Stimulated activated naive CD8-positive, alpha-beta T cell treated with anti-CD3 and anti-CD28 coated beads, Interleukin-15, amount 100 ng/mL, for 72 hours (primary cell): ENCODE data around the gene CCNK.
A peak's percentile ranks its signal among the peaks of the same experiment; 100 is the strongest.

Source experiments
- ATAC-seq: fragments of 150-1000 bp; cut with Tn5 transposase; 2 replicates; pipeline ENCODE4 v1.10.0; 2021; ENCODE audit warnings: mild to moderate bottlenecking, moderate library complexity
- DNase-seq, 2 donors: peaks; one replicate each; pipeline ENCODE4 v3.0.0; 2021 to 2022
- H3K27ac Mint-ChIP-seq, 2 donors: one replicate each; pipeline ENCODE4 v1.8.0; 2022; ENCODE audit warnings: mild to moderate bottlenecking in 2 of 2, mixed read lengths in 2 of 2, moderate library complexity in 2 of 2
- H3K27me3 Mint-ChIP-seq: one replicate; pipeline ENCODE4 v1.8.0; 2022; ENCODE audit warnings: mixed read lengths
- H3K4me1 Mint-ChIP-seq: one replicate; pipeline ENCODE4 v1.8.0; 2022; ENCODE audit warnings: mild to moderate bottlenecking, mixed read lengths
- H3K4me3 Mint-ChIP-seq, 2 donors: one replicate each; pipeline ENCODE4 v1.8.0; 2022; ENCODE audit warnings: mild to moderate bottlenecking in 2 of 2, mixed read lengths in 2 of 2, moderate library complexity in 1 of 2
- H3K9me3 Mint-ChIP-seq, 2 donors: one replicate each; pipeline ENCODE4 v1.8.0; 2022; ENCODE audit warnings: mixed read lengths in 2 of 2

The CCNK gene

GRCh38 chr14:99518441-99519346 lies 37.5 kb downstream of the CCNK start:
- Mint-ChIP-seq H3K4me1 (no peaks in the 10 kb centered on the region), H3K9me3 (no peaks in the 10 kb centered on the region), H3K27ac (no peak overlapping the region), H3K27me3 (no peaks in the 10 kb centered on the region), H3K4me3 (no peak overlapping the region)
- DNase-seq (peak; percentile 84 to 85), ATAC-seq (peak; percentile 80)

GRCh38 chr14:99519347-99519881 lies 38.2 kb downstream of the CCNK start:
- no peaks in the 10 kb centered on the region for H3K4me1 Mint-ChIP-seq
- no peak overlapping the region for H3K27ac Mint-ChIP-seq
- ATAC-seq: no peak
- no peaks in the 10 kb centered on the region for H3K9me3 Mint-ChIP-seq
- H3K4me3 Mint-ChIP-seq: no peak overlapping the region
- H3K27me3 Mint-ChIP-seq: no peaks in the 10 kb centered on the region
- DNase-seq: no peak

DNA sequence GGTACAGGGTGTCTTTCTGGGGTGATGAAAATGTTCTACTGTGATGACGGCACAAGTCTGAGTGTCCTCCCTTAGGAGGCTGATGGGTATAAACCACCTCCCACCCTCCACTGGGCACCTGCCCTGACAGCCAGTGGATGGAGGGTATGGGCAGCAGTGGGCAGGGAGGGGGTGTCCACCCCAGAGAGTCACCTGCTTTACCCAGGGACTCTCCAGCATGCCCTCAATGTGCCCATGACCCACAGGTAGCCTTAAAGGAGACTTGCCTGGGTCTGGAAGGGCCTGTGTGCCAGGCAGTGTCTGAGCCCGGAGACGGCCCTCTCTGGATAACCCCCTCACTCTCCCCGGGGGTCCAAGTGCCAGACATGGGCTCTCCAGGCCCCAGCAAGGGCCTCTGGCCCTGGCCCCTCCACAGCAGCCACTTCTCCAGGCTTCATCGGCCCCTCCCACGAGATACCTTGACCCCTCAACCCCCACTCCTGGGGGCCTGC lies 38.8 kb downstream of the CCNK start:
- no peak overlapping the region for H3K27ac Mint-ChIP-seq
- H3K4me1 Mint-ChIP-seq: peaks cover 5% of the 10 kb centered on the region

GRCh38 chr14:99520571-99521081 lies 39.4 kb downstream of the CCNK start:
- Mint-ChIP-seq H3K4me3 (no peak overlapping the region), H3K27ac (no peak overlapping the region), H3K9me3 (no peaks in the 10 kb centered on the region), H3K27me3 (no peaks in the 10 kb centered on the region), H3K4me1 (peaks cover 12% of the 10 kb centered on the region)
- DNase-seq (no peak), ATAC-seq (no peak)

More for the DNA sequence above, 38.8 kb downstream of the CCNK start:
- DNase-seq: no peak
- no peaks in the 10 kb centered on the region for H3K27me3 Mint-ChIP-seq
- no peaks in the 10 kb centered on the region for H3K9me3 Mint-ChIP-seq
- no peak overlapping the region for H3K4me3 Mint-ChIP-seq
- ATAC-seq: no peak

DNA sequence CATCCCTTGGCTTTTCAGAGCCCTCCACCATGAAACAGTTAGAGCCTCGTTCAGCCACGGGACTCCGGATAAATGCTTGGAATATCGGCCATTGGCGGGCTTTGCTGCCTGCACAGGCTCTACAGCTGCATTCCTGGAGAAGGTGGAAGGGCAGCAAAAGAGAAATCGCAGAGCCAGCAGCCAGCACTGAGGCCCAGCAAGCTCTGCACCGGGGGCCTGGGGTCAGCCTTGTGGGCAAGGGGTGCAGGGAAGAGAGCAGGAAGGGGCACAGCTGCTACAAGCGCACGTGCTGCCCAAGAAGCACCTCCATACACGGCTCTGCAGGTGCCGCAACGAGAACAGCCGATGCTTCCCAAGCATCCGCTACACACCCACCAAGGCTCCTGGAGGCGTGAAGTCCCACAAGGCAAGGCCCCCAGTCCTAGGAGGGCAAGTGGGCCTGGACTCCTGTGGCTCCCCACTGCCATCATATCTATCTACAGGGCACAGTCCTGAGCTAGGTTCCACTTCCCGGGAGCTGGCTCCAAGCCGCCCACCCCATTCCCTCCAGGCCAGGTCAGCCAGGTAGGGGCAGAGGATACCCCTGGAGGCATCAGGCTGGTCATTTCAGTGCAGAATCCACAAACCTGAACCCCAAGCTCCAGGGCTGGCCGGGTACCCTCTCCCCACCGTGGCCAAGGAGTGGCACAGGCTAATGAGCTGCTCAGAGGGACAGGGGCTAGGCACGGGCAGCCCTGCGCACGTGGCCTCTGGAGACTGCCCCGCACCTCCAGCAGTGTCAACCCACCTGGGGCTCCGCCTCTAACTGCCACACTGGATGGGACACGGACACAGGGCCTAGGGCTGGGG lies 40.2 kb downstream of the CCNK start:
- H3K4me1 Mint-ChIP-seq: peaks cover 19% of the 10 kb centered on the region
- DNase-seq (no peak), ATAC-seq (no peak)
- H3K27me3 Mint-ChIP-seq: no peaks in the 10 kb centered on the region
- H3K9me3 Mint-ChIP-seq: no peaks in the 10 kb centered on the region
- no peak overlapping the region for H3K4me3 Mint-ChIP-seq
- no peak overlapping the region for H3K27ac Mint-ChIP-seq

DNA sequence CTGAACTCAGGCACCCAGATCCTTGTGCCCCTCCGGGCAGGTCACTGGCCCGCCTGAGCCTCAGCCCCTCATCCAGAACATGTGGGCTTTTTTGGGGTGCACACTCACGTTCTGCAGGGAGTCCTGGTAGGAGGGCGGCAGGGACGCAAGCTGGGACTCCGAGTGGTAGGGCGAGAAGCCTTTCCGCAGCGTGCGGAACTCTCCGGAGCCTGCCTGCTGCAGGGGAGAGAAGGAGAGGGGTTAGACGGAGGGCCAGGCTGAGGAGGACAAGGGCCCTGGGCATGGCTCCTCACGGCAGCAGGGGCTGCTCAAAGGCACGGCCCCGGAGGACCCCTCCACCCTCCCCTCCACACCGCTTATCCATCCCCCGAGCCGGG lies 40.8 kb downstream of the CCNK start:
- H3K9me3 Mint-ChIP-seq: no peaks in the 10 kb centered on the region
- no peak overlapping the region for H3K4me3 Mint-ChIP-seq
- H3K4me1 Mint-ChIP-seq: peaks cover 19% of the 10 kb centered on the region
- DNase-seq (no peak), ATAC-seq (no peak)
- H3K27ac Mint-ChIP-seq: no peak overlapping the region
- no peaks in the 10 kb centered on the region for H3K27me3 Mint-ChIP-seq

- DNase-seq (no peak), ATAC-seq (no peak)
- Mint-ChIP-seq H3K4me3 (no peak overlapping the region), H3K9me3 (no peaks in the 10 kb centered on the region), H3K27ac (peak overlapping the region in 1 of 2 donors; percentile 71), H3K4me1 (peaks cover 19% of the 10 kb centered on the region), H3K27me3 (no peaks in the 10 kb centered on the region)
Measured at GRCh38 chr14:99522457-99522891, 41.3 kb downstream of the CCNK start.

DNA sequence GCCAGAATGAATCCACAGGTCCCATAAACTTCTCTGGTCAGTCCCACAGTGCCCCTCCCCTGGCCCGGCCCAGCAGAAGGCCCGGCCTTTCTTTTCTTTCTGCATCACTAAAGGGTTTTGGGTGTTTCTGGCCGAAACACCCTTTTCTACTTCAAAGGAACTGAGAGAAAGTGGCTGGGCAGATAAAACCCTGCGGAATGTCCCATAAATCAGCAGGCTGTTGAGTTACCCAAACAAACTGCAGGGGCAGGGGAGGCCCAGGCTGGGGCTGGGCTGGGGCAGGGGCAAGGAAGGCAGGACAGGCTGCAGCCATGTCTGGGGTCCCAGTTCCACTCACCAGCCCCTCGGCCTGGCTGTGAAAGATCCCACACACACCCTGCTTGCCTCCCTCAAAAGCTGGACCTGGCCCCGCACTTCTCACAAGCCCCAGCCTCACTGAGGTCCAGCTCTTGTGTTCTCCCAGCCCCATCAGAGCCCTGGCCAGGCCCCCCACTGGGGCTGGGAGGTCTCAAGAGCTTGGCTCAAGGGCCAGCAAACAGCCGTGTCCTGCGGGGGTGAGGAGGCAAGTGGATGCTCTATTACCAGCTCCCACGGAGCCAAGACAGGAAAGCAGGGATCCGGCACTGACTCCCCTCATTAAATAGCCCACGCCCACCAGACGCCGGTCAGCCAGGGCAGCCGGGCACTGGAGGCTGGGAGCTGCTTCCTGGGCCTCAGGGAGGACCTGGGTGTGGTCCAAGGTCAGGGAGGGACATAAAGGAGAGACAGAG lies 41.9 kb downstream of the CCNK start:
- Mint-ChIP-seq H3K4me3 (no peak overlapping the region), H3K27ac (no peak overlapping the region), H3K9me3 (no peaks in the 10 kb centered on the region), H3K27me3 (no peaks in the 10 kb centered on the region), H3K4me1 (peaks cover 19% of the 10 kb centered on the region)
- ATAC-seq: no peak
- no peak for DNase-seq

DNA sequence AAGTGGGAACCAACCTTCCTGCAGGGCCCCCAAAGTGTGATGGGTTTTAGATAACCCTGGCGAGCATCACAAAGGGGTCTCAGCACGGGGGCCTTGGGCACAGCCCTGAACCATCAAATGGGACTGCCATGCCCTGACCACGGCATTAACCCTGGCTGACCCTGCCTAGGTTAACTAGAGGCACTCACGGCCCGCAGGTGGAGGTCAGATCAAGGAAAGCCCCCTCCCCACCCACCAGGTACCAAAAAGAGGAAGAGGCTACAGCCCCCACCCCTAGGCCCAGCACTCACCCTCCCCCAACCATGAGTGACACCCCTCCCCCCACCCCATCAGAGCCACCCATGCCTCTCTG lies 42.5 kb downstream of the CCNK start:
- Mint-ChIP-seq H3K9me3 (no peaks in the 10 kb centered on the region), H3K27me3 (no peaks in the 10 kb centered on the region), H3K4me3 (no peak overlapping the region), H3K27ac (no peak overlapping the region), H3K4me1 (peaks cover 19% of the 10 kb centered on the region)
- no peak for ATAC-seq
- DNase-seq: no peak

GRCh38 chr14:99524091-99524661 lies 43.0 kb downstream of the CCNK start:
- H3K27ac Mint-ChIP-seq: peak overlapping the region in 1 of 2 donors; percentile 27
- no peaks in the 10 kb centered on the region for H3K9me3 Mint-ChIP-seq
- ATAC-seq (no peak), DNase-seq (no peak)
- H3K4me3 Mint-ChIP-seq: no peak overlapping the region
- H3K4me1 Mint-ChIP-seq: peaks cover 19% of the 10 kb centered on the region
- no peaks in the 10 kb centered on the region for H3K27me3 Mint-ChIP-seq

DNA sequence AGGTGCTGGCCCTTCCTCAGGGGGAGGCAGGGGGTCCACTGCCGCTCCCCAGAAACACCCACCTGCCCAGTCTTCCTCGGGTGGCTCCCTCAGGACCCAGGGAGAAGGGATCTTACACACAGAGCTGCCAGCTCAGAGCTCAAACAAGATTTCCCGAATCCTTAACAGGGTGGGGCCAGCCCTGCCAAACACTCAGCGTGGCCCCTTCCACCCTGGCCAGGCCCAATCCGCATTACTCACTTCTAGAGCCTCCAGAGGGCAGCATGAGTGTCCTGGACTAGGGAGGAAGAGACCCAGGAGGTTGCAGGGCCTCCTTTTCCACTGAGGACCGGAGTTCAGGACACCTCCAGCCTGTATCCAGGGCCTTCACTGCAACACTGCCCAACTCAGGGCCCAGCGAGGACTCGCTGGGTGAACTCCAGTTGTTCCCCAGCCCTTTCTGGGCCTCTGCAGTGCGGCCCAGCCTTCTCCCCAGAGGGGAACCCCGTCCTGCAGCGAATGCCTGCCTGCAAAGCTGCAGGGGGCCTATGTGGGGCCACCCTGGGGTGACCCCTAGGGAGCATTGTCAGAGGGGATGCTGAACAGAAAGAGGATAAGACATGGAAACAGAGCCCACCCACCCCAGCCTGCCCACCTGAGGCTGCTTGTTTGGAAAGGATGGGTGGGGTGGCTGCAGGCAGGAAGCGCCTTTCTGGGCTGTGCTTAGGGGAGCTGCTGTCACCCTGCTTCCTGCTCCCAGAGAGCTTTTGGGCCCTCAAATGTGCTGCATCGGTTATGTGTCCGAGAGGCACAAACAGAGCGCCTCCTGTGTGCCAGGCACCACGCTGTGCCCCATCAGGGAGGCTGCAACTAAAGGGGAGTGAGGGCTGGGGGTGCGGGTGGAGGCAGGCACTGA lies 43.8 kb downstream of the CCNK start:
- Mint-ChIP-seq H3K27ac (peak overlapping the region; percentile 59 to 91), H3K4me3 (no peak overlapping the region), H3K9me3 (no peaks in the 10 kb centered on the region), H3K27me3 (no peaks in the 10 kb centered on the region), H3K4me1 (peaks cover 19% of the 10 kb centered on the region)
- DNase-seq (no peak), ATAC-seq (peak; percentile 46)

DNA sequence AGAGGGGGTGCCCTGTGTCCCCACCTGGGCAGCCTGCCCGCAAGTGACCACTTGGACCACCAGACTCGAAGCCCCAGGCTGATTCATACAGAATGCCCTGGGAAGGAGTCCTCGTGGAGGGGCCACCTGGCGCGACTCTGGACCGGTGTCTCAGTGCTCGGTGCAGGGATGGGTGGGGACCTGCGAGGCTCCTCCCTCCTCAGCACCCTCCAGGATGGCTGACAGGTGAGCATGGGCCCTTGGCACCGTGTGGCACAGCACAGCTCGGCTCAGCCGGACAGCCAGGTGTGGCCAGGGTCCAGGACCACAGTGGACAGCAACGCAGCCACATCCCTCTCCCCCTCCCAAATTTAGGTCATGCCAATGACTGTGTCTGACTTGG lies 44.5 kb downstream of the CCNK start:
- H3K4me1 Mint-ChIP-seq: peaks cover 19% of the 10 kb centered on the region
- no peak overlapping the region for H3K4me3 Mint-ChIP-seq
- H3K9me3 Mint-ChIP-seq: no peaks in the 10 kb centered on the region
- no peaks in the 10 kb centered on the region for H3K27me3 Mint-ChIP-seq
- H3K27ac Mint-ChIP-seq: no peak overlapping the region
- ATAC-seq: peak; percentile 24
- no peak for DNase-seq

GRCh38 chr14:99527026-99527425 lies 45.8 kb downstream of the CCNK start:
- H3K9me3 Mint-ChIP-seq: no peaks in the 10 kb centered on the region
- no peaks in the 10 kb centered on the region for H3K27me3 Mint-ChIP-seq
- ATAC-seq (no peak), DNase-seq (no peak)
- peaks cover 19% of the 10 kb centered on the region for H3K4me1 Mint-ChIP-seq
- H3K4me3 Mint-ChIP-seq: no peak overlapping the region
- H3K27ac Mint-ChIP-seq: no peak overlapping the region
